Forelimb muscle (tissue), 1 donor: ENCODE results near the gene NUDT2. TPM values are rescaled to one million over a fixed set of nuclear protein-coding genes. Genes with fewer than 3 reads are reported as not detected.
A peak's percentile ranks its signal among the peaks of the same experiment; 100 is the strongest.

ENCODE experiments used
- DNase-seq: peaks from one replicate; pipeline ENCODE4 v3.0.0-alpha.2; 2013; ENCODE audit warnings: low read depth
- polyA plus RNA-seq: library from polyadenylated mRNA; unstranded; fragments of 120-200 nt; gene quantifications from one replicate; pipeline ENCODE4 v1.2.1, GENCODE V29; 2013; ENCODE audit not compliant: insufficient read length

NUDT2 gene
- polyA plus RNA-seq, 1 donor = 27.4 TPM

DNA sequence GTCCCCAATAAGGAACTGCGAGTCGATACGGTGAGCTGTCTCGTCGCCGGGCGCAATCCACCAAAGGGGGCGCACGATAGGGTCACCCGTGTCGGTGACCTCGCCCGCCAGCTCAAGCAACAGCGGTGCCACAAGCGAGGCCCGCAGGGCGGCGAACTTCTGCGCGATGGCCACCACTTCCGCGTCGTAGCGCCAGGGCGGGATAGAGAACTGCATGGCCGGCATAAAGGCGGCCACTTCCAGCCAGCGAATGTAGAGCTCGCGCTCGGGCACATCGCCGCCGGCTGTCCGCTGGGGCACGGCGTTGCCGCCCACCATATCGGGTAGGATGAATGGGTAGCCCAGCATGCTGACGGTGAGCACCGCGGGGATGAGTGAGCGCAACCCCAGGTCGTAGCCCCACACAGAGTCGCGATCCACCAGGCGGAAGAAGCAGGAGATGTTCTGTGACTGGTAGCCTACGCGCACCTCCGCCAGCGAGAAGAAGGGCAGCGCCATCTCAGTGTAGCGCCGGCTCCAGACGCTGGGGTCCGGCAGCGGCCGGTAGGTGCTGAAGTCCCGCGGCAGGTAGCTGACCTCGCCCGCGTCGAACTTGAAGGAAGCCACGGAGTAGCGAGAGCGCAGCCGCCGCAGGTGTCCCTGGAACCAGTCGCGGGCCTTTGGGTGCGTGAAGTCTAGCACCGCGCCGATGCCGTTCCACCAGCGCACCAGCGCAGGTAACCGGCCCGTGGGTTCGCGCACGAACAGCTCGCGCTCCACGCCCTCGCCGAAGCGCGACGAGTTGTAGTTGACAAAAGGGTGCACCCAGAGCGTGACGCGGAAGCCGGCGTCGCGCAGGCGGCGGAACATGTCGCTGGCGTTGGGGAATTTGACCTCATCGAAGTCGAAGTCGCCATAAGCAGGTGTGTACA is 41.9 kb downstream of the NUDT2 start:
- no peak for DNase-seq

DNA sequence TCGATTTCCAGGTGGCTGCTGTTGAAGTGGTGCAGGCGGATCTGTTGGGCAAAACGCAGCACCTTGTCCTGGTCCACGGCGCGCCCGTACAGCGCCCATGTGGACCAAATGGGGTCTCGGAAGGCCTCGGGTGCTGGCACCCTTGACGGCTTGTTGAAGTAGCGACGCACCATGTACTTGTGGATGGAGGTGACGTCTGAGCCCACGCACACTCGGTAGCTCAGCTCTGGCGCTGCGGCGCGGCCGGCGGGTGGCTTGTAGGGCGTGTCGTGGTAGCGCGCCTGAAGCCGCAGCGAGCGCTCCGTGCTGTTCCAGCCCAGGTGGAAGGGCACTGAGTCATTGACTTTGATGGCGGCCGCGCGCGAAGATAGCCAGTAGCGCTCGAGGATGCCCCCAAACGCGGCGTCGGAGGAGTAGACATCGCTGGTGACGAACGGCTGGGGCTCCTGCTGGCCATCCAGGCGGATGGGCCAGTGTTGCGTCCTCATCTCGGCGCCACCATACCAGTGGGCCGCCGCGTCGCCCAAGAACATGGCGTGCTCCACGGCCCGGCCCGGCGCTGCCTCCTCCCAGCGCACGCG is 42.6 kb downstream of the NUDT2 start:
- DNase-seq = no peak

DNA sequence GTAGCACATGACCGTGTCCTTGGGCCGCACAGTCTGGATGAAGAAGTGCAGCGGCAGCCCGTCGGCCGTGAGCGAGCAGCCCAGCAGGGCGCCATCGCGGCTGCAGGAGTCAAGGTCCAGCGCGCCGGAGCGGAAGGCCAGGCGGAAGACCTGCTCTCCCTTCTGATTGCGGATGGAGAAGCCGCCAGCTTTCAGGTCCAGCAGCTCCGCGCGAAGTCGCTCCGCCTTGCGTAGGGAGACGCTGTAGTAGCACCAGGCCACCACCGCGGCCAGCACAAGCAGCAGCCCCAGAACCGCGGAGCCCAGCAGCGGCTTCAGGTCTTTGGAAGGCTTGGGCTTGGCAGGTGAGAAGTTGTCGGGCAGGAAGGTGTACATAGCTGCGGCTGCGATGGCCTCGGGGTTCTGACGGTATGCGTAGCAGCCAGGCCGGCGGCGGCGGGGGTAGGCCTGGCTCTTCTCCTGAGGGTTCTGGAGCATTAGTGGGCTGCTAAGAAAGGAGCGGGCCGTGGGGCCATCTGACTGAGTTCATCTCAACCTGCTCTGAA is 43.2 kb downstream of the NUDT2 start:
- DNase-seq = no peak

DNA sequence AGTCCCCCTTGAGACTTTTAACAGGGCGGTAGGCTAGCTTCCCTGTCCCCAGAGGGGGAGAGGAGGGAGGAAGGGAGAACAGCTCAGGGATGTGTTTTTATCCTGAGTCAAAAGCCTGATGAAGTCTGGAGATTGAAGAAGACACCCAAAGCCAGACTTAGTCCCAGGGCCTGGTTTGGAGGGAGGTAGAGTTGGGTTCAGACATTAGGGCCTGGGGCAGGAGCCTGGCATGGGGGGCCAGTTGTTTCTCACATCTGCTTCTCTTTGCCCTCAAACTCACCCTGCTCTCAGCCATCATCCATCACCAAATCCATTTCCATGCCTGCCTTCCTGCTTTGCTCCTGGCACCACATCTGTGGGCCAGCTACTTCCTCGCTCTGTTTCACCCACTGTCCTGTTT is 44.4 kb downstream of the NUDT2 start:
- DNase-seq = no peak

DNA sequence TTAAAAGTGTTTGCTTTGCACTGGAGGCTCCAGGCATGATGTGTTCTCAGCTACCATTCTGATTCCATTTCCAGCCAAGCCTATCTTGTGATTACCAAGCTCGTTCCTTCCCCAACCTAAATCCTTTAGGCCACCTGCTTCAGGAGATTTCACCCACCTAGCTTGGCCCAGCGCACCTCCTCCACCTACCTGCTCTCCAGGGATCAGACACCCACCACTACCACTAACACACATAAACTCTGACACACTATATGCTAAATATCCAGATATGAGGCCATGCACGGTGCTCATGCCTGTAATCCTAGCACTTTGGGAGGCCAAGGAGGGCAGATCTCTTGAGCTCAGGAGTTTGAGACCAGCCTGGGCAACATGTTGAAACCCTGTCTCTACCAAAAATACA is 45.0 kb downstream of the NUDT2 start:
- DNase-seq = no peak

DNA sequence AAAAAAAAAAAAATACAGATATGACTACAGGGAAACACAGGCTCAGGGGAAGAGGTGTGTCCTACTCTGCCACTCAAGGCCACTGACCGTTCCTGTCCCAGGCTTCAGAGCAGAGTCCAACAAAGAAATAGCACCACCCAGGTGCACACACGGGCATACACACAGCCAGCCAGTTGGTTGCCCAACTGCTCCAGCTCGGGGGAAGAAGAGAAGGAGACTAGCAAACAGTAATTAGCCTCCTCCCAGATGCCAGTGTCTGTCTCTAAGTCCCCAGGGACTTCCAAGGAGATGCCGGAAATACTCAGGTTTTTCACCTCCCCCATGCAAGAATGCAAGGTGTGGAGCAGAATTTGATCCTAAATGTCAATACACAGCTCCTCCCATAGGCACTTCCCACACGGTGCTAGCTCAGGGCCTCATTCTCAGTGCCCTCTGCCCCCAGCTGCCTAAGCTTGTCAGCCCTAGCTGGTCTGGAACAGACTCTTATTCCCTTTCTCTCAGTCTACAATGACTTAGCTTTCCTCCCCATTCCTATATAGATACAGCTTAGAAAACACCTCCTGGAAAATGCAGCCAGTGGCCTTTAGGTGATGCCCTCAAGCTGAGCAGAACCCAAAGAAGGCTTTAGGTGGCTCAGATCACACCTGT is 45.7 kb downstream of the NUDT2 start:
- no peak for DNase-seq

DNA sequence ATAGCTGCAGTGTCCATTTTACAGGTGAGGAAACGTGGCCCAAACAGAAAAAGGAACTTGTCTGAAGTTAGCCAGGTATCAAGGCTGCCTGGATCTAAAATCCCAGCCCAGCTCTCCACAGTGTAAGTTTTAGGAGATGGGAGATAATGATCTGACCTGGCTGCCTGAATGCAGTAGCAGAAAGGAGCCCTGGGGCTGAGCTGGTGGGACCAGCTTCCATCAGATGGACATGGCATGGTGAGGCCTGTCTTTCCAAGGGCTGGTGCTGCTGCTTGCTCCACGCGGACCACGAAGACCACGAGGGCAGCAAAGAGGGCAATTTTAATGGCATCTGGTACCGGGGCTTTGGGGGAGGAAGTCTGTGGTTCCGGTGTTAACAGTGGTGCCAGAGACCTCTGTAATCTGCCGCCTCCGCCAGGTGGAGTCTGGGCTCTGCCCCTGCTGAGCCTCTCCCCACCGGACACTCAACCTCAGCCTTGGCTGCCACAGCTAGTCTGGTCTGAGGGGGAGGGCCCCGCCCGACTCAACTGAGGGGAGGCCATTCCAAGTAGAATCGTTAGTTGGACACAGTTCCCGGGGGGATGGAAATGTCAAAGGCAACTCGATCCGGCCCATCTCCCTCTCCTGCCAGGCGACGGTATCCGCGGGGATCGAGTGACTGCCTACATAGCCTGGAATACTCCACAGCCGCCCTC is 46.7 kb downstream of the NUDT2 start:
- no peak for DNase-seq

DNA sequence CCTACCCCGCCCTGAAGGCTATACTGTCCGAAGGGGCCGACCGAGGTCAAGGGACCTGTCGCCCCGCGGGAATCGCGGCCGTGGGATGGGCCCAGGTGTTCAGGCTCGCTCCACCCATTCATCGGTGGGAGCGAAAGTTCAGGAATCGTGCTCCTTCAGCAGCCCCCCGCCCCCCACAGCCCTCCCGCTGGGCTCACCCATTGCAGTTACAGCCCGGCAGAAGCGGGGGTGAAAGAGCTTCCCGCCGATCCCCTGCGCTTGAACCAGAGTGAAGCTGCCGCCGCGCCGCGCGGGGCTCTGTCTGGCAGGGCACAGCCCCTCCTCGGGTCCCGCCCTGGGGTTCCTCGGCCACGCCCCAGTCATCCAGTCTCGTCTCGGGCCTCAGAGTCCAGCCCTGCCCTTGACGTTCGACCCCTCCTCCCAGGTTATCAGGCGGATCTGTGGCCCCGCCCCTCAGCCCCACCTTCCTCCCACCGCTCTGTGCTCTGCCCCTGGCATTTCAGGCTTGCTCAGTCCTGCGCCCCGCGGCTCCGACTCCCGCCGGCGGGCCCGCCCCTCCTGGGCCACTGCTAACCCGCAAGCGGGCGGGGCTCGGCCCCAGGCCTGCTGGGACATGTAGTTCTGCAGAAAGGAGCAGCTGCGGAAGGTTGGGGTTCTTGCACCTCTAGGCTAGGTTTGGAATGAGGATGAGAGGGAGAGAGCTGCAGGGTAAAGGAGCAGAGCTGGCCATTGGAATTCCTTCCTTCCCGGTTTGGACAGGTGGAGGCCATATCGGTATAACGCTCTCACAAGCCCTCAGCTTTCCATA is 47.4 kb downstream of the NUDT2 start, which contains the start of gene MYORG:
Gene MYORG (minus strand): TSS at position 303 of the 808 bp plus-strand sequence. CDS start 3,955 bp downstream, outside the sequence.
- DNase-seq = no peak

DNA sequence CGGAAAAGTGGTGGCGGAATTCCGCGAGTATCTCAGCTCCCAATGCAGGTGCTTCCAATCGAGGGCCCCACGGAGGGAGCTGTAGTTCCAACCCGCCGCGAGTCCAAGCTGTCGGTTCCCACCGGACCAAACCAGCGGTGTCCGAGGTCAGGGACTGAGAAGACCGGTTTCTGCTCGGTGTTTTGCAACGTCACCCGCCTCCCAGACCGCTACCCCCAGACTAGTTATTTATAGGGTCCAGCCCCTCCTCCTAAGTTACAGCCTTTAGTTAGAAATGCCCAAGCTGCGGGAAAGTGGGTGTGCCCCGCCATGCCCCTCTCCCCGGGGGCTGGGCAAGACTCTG is 48.0 kb downstream of the NUDT2 start:
- DNase-seq = no peak

DNA sequence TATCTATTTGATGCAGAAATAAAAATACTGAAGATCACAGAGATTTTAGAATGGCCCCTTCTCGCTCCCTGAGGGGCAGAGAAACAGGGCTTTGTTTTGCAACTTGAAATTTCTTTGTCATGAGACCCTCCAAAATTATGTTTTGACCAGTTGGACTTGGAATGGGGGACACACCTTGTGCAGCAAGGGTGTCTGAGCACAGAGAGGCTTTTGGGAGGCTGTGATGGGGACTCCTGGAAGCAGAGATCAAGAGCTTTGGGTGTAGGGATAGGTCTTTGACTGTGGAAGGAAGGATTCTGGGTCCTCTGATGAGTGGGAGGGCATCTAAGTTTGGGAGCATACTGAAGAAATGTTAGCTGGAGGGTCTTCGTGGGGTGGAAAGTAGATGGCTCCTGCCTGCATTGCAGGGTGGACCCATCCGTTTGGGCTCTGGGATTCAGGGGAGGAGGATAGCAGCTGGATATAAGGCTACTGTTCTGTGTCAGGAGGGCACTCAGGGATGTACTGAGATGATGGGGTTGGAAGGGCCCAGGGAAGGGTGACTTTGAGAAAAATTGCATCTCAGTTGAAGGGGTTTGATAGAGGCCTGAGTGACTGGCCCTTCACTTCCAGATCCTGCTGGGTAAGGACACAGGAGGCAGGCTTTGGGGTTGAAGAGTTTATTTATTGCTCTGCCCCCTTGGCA is 49.1 kb downstream of the NUDT2 start:
- no peak for DNase-seq

DNA sequence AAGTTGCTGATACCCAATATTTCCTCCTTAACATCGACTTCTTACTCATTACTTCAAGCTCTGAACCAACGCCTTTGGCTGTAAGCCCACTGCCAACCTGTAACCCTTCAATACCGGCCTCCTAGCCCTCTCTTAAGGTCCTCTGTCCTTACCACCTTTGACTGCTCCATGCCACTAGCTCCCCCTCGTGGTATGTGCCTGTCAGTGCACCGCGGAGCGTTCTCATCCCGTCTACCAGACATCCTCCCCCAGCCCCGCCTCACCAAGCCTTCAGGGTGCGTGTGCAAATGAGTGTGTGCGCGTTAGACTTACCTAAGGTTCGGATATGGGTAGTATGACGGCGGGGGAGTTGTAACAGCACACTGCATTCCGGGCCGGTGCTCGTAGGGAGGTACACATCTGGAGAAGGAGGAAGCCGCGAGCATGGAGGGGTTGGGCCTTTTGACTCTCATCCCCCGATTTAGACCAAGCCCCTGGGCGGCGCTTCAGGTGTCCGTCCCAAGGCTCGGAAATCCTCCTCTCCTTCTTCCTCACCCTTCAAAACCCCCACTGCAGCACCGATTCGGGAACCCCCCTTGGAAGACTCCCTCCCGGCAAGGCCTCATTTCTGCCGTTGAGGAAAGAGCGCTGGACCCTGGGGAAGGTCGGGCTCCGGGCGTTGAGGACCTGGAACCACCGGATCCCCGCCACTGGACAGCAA is 50.1 kb downstream of the NUDT2 start:
- DNase-seq = peak; percentile 65

DNA sequence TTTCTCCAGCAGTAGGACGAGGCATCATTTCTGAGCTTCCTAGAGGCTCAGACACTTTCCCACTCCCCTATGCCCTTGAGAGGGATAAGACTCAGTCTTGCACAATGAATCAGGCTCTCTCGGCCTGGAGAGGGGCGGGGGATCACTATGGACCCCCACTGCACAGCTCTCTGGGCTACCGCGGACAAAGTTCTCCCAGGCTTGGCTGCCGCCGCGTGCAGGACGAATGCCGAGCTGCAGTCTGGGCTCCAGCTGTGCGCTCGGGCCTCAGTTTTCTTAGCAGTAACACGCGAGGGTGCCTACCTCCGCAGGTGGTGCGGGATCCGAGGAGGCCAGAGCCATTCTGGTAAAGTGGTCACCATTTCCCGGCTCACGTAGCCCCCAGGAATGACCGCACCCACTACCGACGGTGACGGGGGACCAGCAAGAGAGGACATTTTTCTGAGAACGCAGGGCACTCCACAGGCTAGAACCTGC is 50.7 kb downstream of the NUDT2 start:
- no peak for DNase-seq

DNA sequence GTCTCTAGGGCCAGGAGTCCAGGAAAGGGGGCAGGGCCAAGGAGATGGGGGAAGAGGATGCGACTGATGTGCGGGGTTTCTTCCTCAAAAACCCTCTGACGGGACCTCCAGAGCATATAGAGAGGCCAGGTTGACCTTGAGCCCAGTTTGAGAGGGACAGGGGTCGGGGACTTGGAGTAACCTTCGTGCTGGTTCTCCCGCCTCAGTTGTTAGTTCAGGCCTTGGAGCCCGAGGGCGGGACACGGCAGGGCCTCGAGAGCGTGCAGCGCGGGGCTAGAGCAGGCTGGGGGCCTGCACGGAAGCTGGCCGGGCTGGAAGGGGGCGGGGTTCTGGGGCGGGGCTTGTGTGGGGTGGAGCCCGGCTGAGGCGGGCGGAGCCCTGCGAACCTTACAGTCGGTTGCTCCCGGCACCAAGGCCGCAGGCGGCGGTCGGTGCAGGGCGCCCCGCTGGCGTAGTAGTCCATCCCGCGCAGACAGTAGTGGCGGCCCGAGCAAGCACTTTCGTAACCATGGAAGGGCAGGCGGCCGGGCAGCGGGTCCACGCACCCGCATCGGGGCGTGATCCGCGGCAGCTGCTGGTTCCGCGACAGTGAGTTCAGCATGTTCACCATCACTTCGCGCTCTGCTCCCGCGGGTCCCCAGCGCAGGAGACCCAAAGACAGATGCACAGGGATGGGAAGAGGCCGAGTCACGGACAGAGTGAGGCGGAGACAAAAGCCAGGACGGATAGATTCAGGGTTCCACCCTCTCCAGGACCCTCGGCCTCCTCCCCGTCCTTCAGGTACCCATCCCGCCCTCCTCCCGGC is 51.3 kb downstream of the NUDT2 start:
- no peak for DNase-seq

DNA sequence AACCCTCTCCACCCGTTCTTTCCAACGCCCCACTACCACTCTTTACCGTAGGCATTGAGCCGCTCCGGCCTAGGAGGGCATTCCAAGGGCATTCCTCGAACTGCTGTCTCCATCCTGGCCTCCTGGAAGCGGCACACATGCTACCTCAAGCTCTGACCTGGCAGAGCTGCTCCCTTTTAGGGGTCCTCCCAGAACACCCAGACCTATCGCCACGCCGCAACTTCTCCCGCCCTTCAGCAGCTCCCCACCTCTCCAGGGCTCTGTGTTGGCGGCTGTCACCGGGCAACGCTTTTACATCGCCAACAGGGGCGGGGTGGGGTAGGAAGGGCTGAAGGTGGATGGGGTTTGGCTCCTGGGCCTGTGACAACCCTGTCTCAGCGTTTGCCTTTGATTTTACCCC is 52.0 kb downstream of the NUDT2 start:
- no peak for DNase-seq

DNA sequence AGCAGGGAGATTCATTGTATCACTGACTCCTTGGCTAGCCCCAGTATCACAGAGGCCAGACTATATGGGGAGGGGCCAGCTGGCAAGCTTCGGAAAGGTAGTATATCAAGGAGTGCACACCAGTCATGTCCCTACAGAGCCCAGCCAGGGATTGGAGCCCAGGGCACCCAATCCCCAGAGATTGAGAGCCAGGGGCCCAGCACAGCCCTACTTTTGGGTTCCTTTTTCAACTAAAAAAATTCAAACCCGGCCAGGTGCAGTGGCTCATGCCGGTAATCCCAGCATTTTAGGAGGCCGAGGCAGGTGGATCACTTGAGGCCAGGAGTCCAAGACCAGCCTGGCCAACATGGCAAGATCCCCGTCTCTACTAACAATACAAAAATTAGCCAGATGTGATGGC is 52.7 kb downstream of the NUDT2 start:
- DNase-seq = no peak

DNA sequence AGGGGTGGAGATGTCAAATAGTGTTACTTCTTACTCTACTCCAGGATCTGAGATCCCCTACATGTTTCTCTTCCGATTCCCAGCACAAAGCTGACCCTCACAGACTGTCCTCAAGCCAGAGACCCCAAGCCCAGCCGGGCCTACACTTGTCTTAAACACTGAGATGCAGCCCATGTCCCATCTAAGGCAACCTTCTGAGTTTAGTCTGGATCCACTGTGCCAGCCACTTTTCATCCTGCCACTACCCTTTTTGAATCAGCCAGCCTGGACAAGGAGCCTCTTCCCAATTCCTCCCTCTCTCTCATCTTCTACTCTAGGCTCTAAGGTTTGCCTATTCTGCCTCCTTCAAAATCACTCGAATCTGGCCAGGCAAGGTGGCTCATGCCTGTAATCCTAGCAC is 53.5 kb downstream of the NUDT2 start:
- DNase-seq = no peak

DNA sequence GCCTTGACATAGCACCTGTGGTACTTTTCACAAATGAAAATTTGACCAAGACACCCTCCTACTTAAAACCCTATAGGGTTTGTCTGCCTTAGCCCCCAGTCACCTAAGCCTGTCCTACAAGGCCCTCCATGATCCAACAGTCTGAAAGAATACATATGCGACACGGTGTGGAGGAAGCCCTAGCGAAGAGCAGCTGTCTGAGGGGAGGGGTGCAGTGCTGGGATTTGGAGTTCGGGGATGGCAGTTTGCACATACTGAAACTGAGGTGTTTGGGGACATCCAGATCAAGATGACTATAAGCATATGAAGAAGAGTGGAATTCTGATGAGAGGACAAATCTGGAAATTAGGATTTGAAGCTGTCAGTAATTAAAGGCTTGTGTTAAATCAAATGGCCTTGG is 54.5 kb downstream of the NUDT2 start:
- DNase-seq = no peak

DNA sequence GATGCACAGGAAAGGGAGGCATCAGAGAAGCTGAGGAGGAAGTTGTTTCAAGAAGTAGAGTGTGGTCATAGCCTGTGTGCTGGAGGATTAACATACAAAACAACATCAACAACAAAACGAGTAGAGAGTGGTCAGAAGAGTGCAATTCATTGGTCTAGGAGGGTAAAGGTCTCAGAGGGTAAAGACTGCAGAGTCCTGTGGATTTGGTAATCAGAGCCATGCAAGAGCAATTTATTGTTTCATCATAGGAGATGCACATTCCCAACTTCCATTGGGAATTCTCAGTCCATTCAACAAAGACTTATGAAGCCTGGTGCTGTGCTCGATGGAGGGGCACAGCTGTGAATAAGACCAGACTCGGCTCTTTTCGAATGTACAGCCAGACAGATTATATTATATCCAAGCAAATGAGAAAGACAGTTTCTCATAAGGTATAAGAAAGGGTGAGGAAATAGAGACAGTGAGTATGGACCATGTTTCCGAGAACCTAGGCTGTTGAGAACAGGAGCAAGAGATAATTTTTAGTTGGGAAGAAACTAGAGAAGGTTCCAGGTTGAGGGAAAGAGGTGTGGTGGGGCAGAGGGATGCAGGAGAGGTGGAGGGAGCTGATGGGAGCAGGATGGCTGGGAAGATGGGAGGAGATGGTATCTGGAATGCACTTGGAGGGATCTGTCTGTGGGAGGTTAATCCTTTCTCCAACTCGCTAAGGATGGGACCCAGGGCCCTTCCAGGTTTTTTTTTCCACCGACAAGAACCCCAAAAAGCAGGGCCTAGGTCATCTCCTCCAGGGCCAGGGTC is 55.2 kb downstream of the NUDT2 start:
- DNase-seq = no peak
